GM10266 (cell line): ENCODE data around the gene RAPGEF1.
A peak's percentile ranks its signal among the peaks of the same experiment; 100 is the strongest.

ENCODE experiments used
- DNase-seq: peaks from one replicate; pipeline ENCODE4 v3.0.0; 2012; ENCODE audit errors: extremely low spot score
- TF ChIP-seq, protein P1 (sequence below): IDR thresholded peaks from 2 replicates; pipeline ENCODE4 v1.5.1; 2012; ENCODE audit warnings: mild to moderate bottlenecking, low read depth; ENCODE audit not compliant: control insufficient read depth, insufficient read depth; ENCODE audit errors: missing control alignments

The RAPGEF1 gene

DNA sequence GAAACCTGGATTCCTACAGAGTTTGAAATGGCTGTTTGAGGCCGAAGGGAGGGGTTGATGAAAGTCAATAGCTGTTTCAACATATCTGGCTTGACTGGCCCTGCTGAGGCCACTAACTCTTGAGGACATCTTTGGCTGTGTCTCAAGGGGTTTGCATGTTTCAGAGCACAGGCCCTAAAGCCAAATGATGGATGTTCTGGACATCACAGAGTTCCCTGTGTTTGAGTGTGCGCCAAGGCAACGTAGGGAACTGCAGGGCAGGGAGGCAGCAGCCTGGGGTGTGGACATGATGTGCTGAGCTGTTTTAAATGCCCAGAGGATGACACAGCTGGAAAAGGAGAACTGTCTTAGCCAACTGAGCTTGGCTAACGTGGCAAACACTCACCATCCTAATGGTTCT, 89.6 kb downstream of the RAPGEF1 start:
- no peak for DNase-seq
- TF ChIP-seq, protein P1, sequence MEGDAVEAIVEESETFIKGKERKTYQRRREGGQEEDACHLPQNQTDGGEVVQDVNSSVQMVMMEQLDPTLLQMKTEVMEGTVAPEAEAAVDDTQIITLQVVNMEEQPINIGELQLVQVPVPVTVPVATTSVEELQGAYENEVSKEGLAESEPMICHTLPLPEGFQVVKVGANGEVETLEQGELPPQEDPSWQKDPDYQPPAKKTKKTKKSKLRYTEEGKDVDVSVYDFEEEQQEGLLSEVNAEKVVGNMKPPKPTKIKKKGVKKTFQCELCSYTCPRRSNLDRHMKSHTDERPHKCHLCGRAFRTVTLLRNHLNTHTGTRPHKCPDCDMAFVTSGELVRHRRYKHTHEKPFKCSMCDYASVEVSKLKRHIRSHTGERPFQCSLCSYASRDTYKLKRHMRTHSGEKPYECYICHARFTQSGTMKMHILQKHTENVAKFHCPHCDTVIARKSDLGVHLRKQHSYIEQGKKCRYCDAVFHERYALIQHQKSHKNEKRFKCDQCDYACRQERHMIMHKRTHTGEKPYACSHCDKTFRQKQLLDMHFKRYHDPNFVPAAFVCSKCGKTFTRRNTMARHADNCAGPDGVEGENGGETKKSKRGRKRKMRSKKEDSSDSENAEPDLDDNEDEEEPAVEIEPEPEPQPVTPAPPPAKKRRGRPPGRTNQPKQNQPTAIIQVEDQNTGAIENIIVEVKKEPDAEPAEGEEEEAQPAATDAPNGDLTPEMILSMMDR, result no peak

DNA sequence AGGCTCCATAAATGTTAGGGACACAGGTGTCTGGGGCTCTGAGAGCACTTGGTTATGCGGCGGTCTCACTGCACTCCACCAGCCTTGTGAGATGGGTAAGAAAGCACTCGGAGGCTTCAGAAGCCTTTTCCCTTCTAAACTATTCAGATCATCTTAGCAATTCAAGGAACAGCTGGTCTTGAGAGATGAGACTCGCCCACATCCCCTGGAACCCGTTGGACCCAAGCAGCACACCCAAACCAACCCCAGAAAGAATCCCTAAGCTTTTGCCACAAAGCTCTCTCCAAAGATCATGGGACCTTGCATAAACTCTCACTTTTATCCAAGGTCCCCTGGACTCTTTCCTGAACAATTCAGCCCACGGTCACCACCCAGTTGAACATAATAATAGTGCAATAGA, 90.2 kb downstream of the RAPGEF1 start:
- no peak for DNase-seq
- TF ChIP-seq, protein P1, result no peak

DNA sequence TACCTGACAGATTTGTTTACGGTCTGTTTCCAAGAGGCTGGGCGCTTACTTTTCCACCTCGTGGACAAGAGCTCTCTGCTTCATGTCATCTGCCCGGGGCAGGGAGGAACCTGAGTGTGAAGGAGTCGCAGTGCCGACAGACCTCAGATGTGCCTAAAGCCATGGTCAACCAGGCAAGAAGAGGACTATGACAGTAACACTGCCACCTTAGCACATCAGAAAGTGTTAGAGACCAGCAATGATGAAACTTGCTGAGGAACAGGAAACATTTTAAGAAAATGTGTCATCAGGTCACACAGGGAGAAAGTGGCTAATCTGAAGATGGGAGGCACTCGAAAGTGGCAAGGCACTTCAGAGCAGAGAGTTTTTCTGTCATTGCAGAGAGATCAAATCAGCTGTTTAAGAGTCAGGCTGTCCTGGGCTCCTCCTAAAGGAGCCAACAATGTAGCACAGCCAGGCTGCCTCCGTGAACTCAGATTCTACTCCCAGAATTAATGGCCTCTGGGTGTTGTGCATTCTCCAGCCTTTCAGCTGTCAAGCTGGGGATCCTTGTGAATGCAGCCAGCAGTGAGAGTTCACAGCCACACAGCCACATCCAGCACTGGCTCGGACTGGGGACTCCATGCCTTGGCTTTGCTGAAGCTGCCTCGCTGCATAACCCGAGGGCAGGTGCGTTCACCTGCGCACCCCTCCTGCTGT, 94.6 kb downstream of the RAPGEF1 start:
- TF ChIP-seq, protein P1, result no peak
- DNase-seq, result no peak

DNA sequence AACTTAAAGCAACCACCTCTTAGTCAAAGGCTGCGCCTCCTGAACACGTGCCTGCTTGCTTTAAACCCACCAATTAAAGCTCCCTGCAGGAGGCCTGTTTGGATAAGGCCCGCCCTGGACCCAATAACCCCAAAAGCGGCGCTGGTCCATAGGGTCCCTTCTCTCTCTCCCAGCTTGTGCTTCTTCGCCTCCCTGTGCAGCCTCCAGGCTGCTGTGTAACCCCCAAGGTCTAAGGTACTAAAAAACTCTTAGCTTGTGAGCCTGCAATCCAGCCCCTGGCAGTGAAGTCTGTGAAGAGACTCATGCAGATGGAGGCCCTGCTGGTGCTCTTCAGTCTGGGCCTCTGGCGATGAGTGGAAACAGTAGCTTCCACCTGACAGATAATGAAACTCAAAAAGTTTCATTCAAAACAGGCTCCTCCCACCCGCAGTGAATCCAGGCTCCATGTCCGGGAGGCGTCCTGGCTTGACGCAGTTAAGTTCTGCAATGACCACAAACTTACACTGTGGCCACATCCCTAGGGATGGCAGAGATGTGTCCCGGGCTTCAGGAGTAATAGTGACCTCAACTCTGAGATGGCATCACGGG, 97.3 kb downstream of the RAPGEF1 start:
- TF ChIP-seq, protein P1, result no peak
- peak; percentile 74 for DNase-seq

DNA sequence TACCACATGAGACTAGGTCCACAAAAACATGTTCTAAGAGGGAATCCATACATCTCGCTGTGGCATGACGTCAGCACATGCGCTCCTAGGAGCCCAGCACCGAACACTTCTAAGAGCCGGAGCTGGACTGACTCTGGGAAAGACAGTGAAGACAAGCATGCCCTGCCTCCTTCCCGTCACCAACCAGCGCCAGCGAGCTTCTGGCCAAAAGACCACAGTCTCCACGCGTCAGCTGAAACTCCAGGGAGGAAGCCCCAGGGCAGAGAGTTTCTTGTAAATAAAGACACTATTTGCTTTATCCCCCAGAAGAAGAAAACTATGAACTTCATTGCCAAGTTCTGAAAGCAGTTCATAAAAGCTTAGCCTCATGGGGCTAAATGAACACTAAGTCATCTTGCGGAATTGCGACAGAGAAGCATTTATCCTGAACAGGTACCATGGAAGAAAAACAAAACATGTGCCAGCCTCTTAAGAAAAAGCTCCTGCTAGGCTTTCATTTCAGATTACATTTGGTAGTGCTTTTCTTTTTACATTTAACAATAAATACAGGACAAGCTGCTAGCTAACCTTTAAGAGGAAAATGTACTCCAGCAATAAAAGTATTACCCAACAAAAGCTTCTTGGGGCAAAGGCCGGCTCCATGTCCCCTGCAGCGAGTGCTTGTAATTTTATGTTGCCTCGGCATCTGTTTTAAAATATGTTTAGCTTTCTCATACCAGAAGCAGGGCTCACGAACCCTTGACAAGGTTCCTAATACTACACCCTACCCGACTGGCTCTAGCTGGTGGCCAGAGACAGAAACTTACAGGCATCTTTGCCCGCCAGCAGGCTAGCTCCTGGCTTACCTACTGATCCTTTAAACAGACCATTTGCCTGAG, 98.0 kb downstream of the RAPGEF1 start:
- DNase-seq, result no peak
- TF ChIP-seq, protein P1, result no peak

DNA sequence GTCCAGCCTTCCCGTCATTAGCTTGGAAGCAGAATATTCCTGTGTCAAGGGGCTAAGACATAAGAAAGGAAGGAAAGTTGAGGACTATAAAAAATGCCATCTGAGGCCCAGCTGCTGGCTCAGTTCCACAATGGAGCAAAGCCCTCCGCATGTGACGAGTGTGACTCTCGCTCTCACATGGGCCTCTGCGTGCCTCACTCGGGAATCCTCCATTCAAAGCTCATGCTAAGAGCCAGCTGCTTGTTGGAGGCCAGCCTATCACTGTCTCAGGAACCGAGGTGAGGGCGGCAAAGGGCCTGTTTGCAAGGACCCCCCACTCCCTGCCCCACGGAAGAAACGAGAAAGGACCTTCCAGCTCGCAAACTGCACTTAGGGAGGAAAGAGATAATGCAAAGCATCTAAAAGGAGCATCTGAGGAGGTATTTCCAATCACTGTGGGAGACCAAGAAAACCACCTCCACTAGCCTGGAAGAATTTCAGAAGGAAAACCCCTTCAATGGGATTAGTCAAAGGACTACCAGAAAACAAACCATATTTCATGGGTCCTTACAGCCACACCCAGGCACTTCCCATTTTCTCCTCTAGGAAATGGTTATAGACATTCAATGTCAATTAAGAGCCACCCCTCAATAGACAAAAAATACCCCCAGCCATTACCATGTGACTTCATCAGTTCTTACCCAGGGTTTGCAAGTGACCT, 99.3 kb downstream of the RAPGEF1 start:
- TF ChIP-seq, protein P1, result no peak
- no peak for DNase-seq
